ENCODE measurements around the gene HEATR3. TPM values are rescaled to one million over a fixed set of nuclear protein-coding genes. Genes with fewer than 3 reads are reported as not detected.

Gene HEATR3
- total RNA-seq, 1 experiment from 2014 or later: 28.0 TPM

DNA sequence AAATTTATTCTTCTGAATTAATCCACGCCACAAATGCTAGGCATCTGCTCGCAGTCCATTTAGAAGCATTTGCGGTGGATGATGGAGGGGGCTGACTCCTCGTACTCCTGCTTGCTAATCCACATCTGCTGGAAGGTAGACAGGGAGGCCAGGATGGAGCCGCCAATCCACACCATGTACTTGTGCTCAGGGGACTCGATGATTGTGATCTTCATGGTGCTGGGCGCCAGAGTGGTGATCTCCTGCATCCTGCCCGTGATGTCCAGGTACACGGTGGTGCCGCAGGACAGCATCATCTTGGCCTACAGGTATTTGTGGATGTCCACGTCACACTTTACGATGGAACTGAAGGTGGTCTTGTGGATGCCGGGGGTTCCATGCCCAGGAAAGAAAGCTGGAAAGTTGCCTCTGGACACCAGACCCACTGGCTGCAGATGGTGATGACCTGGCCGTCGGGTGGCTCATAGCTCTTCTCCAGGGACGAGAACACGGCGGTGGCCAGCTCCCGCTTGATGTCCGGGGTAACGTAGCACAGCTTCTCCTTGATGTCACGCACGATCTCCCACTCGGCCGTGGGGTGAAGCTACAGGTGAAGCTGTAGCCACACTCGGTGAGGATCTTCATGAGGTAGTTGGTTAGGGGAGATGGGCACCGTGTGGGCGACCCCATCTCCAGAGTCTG, 7.5 kb upstream of the HEATR3 start:
- Mint-ChIP-seq H3K27ac (no peak overlapping the region), H3K4me3 (no peak overlapping the region), H3K27me3 (ENCODE audit: low read depth) (peaks cover 4% of the 10 kb centered on the region), H3K4me1 (no peaks in the 10 kb centered on the region), H3K36me3 (peaks cover 4% of the 10 kb centered on the region), H3K9me3 (peaks cover 19% of the 10 kb centered on the region)
- no peak for ATAC-seq
- POLR2A ChIA-PET: interaction anchor here (0.6 kb wide), 1 partner anchor 20 kb away, joined by 4 read pairs; no protein-coding TSS in a partner anchor
- CTCF ChIA-PET: no interaction called here
- DNase-seq (ENCODE audit: low spot score): no peak
- TF ChIP-seq, protein P1, sequence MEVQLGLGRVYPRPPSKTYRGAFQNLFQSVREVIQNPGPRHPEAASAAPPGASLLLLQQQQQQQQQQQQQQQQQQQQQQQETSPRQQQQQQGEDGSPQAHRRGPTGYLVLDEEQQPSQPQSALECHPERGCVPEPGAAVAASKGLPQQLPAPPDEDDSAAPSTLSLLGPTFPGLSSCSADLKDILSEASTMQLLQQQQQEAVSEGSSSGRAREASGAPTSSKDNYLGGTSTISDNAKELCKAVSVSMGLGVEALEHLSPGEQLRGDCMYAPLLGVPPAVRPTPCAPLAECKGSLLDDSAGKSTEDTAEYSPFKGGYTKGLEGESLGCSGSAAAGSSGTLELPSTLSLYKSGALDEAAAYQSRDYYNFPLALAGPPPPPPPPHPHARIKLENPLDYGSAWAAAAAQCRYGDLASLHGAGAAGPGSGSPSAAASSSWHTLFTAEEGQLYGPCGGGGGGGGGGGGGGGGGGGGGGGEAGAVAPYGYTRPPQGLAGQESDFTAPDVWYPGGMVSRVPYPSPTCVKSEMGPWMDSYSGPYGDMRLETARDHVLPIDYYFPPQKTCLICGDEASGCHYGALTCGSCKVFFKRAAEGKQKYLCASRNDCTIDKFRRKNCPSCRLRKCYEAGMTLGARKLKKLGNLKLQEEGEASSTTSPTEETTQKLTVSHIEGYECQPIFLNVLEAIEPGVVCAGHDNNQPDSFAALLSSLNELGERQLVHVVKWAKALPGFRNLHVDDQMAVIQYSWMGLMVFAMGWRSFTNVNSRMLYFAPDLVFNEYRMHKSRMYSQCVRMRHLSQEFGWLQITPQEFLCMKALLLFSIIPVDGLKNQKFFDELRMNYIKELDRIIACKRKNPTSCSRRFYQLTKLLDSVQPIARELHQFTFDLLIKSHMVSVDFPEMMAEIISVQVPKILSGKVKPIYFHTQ (CRISPR knock-in tag; IDR thresholded peaks at IDR 0.05): no peak
- TF ChIP-seq NFE2L1 (CRISPR knock-in tag; IDR thresholded peaks at IDR 0.05) (no peak), RORB (CRISPR knock-in tag; IDR thresholded peaks at IDR 0.05) (no peak), JUN (CRISPR knock-in tag; IDR thresholded peaks at IDR 0.05) (no peak), ATF1 (CRISPR knock-in tag; IDR thresholded peaks at IDR 0.05) (no peak), SP1 (CRISPR knock-in tag; conservative IDR thresholded peaks at IDR 0.05) (no peak), ETV6 (CRISPR knock-in tag; IDR thresholded peaks at IDR 0.05) (no peak), JAZF1 (CRISPR knock-in tag; IDR thresholded peaks at IDR 0.05) (no peak), TEAD4 (CRISPR knock-in tag; IDR thresholded peaks at IDR 0.05) (no peak)
- TF ChIP-seq, protein P2, sequence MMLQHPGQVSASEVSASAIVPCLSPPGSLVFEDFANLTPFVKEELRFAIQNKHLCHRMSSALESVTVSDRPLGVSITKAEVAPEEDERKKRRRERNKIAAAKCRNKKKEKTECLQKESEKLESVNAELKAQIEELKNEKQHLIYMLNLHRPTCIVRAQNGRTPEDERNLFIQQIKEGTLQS (CRISPR knock-in tag; conservative IDR thresholded peaks at IDR 0.05): no peak
- TF ChIP-seq, protein P3, sequence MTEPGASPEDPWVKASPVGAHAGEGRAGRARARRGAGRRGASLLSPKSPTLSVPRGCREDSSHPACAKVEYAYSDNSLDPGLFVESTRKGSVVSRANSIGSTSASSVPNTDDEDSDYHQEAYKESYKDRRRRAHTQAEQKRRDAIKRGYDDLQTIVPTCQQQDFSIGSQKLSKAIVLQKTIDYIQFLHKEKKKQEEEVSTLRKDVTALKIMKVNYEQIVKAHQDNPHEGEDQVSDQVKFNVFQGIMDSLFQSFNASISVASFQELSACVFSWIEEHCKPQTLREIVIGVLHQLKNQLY (CRISPR knock-in tag; IDR thresholded peaks at IDR 0.05): no peak
- TF ChIP-seq, protein P4, sequence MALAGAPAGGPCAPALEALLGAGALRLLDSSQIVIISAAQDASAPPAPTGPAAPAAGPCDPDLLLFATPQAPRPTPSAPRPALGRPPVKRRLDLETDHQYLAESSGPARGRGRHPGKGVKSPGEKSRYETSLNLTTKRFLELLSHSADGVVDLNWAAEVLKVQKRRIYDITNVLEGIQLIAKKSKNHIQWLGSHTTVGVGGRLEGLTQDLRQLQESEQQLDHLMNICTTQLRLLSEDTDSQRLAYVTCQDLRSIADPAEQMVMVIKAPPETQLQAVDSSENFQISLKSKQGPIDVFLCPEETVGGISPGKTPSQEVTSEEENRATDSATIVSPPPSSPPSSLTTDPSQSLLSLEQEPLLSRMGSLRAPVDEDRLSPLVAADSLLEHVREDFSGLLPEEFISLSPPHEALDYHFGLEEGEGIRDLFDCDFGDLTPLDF (CRISPR knock-in tag; IDR thresholded peaks at IDR 0.05): no peak
- TF ChIP-seq, protein P5, sequence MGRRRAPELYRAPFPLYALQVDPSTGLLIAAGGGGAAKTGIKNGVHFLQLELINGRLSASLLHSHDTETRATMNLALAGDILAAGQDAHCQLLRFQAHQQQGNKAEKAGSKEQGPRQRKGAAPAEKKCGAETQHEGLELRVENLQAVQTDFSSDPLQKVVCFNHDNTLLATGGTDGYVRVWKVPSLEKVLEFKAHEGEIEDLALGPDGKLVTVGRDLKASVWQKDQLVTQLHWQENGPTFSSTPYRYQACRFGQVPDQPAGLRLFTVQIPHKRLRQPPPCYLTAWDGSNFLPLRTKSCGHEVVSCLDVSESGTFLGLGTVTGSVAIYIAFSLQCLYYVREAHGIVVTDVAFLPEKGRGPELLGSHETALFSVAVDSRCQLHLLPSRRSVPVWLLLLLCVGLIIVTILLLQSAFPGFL (CRISPR knock-in tag; IDR thresholded peaks at IDR 0.05; ENCODE audit: borderline replicate concordance): no peak

DNA sequence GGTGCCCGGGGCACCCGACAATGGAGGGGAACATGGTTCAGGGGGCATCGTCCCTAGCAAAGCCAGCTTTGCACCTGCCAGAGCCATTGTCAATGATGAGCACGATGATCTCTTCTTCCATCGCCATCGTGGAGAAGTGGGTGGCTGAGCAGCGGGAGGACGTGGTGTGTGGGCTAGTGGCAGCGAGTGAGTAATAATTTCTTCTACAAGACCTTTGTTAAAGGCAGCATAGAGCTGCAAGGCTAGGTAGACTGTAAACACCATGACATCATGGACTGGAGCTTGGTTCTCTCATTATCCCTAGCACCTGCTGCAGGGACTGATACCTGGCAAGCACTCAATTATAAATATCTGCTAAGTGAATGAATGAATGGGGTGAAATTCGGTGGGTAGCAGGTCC, 6.7 kb upstream of the HEATR3 start:
- DNase-seq (ENCODE audit: low spot score) (no peak), ATAC-seq (no peak)
- H3K27me3 Mint-ChIP-seq (ENCODE audit: low read depth): peaks cover 4% of the 10 kb centered on the region
- peaks cover 19% of the 10 kb centered on the region for H3K9me3 Mint-ChIP-seq
- CTCF ChIA-PET: interaction anchor here (1.1 kb wide), 1 partner anchor 34 kb away, joined by 4 read pairs; the partner anchor contains the start of gene CNEP1R1
- H3K36me3 Mint-ChIP-seq: peaks cover 4% of the 10 kb centered on the region
- H3K4me3 Mint-ChIP-seq: no peak overlapping the region
- H3K27ac Mint-ChIP-seq: no peak overlapping the region
- no peaks in the 10 kb centered on the region for H3K4me1 Mint-ChIP-seq
- POLR2A ChIA-PET: no interaction called here
- TF ChIP-seq, protein P6, sequence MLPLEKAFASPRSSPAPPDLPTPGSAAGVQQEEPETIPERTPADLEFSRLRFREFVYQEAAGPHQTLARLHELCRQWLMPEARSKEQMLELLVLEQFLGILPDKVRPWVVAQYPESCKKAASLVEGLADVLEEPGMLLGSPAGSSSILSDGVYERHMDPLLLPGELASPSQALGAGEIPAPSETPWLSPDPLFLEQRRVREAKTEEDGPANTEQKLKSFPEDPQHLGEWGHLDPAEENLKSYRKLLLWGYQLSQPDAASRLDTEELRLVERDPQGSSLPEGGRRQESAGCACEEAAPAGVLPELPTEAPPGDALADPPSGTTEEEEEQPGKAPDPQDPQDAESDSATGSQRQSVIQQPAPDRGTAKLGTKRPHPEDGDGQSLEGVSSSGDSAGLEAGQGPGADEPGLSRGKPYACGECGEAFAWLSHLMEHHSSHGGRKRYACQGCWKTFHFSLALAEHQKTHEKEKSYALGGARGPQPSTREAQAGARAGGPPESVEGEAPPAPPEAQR (CRISPR knock-in tag; IDR thresholded peaks at IDR 0.05): no peak
- no peak for TF ChIP-seq FOXK1 (CRISPR knock-in tag; IDR thresholded peaks at IDR 0.05)
- no peak for TF ChIP-seq NFYB (CRISPR knock-in tag; conservative IDR thresholded peaks at IDR 0.05; ENCODE audit: low read depth)
- TF ChIP-seq KAT7 (CRISPR knock-in tag; IDR thresholded peaks at IDR 0.05; ENCODE audit: borderline replicate concordance): no peak
- no peak for TF ChIP-seq SOX15 (CRISPR knock-in tag; IDR thresholded peaks at IDR 0.05)
- no peak for TF ChIP-seq PRRX2 (CRISPR knock-in tag; IDR thresholded peaks at IDR 0.05)
- TF ChIP-seq TEAD1 (CRISPR knock-in tag; IDR thresholded peaks at IDR 0.05): no peak
- TF ChIP-seq, protein P7, sequence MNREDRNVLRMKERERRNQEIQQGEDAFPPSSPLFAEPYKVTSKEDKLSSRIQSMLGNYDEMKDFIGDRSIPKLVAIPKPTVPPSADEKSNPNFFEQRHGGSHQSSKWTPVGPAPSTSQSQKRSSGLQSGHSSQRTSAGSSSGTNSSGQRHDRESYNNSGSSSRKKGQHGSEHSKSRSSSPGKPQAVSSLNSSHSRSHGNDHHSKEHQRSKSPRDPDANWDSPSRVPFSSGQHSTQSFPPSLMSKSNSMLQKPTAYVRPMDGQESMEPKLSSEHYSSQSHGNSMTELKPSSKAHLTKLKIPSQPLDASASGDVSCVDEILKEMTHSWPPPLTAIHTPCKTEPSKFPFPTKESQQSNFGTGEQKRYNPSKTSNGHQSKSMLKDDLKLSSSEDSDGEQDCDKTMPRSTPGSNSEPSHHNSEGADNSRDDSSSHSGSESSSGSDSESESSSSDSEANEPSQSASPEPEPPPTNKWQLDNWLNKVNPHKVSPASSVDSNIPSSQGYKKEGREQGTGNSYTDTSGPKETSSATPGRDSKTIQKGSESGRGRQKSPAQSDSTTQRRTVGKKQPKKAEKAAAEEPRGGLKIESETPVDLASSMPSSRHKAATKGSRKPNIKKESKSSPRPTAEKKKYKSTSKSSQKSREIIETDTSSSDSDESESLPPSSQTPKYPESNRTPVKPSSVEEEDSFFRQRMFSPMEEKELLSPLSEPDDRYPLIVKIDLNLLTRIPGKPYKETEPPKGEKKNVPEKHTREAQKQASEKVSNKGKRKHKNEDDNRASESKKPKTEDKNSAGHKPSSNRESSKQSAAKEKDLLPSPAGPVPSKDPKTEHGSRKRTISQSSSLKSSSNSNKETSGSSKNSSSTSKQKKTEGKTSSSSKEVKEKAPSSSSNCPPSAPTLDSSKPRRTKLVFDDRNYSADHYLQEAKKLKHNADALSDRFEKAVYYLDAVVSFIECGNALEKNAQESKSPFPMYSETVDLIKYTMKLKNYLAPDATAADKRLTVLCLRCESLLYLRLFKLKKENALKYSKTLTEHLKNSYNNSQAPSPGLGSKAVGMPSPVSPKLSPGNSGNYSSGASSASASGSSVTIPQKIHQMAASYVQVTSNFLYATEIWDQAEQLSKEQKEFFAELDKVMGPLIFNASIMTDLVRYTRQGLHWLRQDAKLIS (CRISPR knock-in tag; IDR thresholded peaks at IDR 0.05; ENCODE audit: borderline replicate concordance): no peak
- TF ChIP-seq, protein P8, sequence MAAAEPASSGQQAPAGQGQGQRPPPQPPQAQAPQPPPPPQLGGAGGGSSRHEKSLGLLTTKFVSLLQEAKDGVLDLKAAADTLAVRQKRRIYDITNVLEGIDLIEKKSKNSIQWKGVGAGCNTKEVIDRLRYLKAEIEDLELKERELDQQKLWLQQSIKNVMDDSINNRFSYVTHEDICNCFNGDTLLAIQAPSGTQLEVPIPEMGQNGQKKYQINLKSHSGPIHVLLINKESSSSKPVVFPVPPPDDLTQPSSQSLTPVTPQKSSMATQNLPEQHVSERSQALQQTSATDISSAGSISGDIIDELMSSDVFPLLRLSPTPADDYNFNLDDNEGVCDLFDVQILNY (CRISPR knock-in tag; IDR thresholded peaks at IDR 0.05): no peak
- TF ChIP-seq, protein P3 (CRISPR knock-in tag; IDR thresholded peaks at IDR 0.05): no peak
